Psoas muscle (tissue), 8 donors: ENCODE data around the gene FER. TPM values are rescaled to one million over a fixed set of nuclear protein-coding genes. Genes with fewer than 3 reads are reported as not detected.

ENCODE experiments used
- ATAC-seq, 4 donors: fragments of 200-7000 bp; cut with Tn5 transposase; one replicate each; pipeline ENCODE4 v1.9.1; 2020; ENCODE audit warnings: moderate library complexity in 3 of 4, mild to moderate bottlenecking in 2 of 4
- DNase-seq, 2 donors: peaks; one replicate each; pipeline ENCODE4 v3.0.0-alpha.2; 2020
- H3K27ac ChIP-seq: fragments of 200-600 bp; one replicate; pipeline ENCODE4 v1.8.0; 2022
- H3K27me3 ChIP-seq, 3 donors: fragments of 200-600 bp in 1 of 3; one replicate each; pipeline versions ENCODE4 v1.6.1 to v1.8.0; 2013 to 2022; ENCODE audit warnings: low read length in 2 of 3, mild to moderate bottlenecking in 2 of 3, moderate library complexity in 1 of 3; ENCODE audit not compliant: insufficient read depth in 3 of 3
- H3K36me3 ChIP-seq, 2 donors: fragments of 200-600 bp in 1 of 2; one replicate each; pipeline versions ENCODE4 v1.6.1 to v1.8.0; 2013 to 2022; ENCODE audit warnings: low read depth in 1 of 2, mild to moderate bottlenecking in 1 of 2, moderate library complexity in 1 of 2; ENCODE audit not compliant: insufficient read depth in 1 of 2
- H3K4me1 ChIP-seq: fragments of 200-600 bp; one replicate; pipeline ENCODE4 v1.8.0; 2022
- H3K4me3 ChIP-seq: fragments of 200-600 bp; one replicate; pipeline ENCODE4 v1.8.0; 2022; ENCODE audit warnings: mild to moderate bottlenecking
- H3K9me3 ChIP-seq: fragments of 200-600 bp; one replicate; pipeline ENCODE4 v1.8.0; 2022
- CTCF ChIP-seq: fragments of 200-600 bp; IDR thresholded peaks from one replicate; pipeline ENCODE4 v1.8.0; 2022; ENCODE audit warnings: antibody characterized with exemption
- WGBS, 3 donors: extraction: QIAGEN DNeasy Blood & Tissue Kit; methylation state at CpG; one replicate each; pipeline versions ENCODE4 v1.1.6 to v1.1.7; 2013; 5-methylcytosine and 5-hydroxymethylcytosine counted together
- intact Hi-C, 2 donors: fragments of 100-400 bp; cut with DNase I; formaldehyde crosslinking; loops; one replicate each; pipeline versions ENCODE4 v1.11.0 to v1.14.2; 2022
- polyA plus RNA-seq, 3 donors: library from polyadenylated mRNA; stranded (reverse); fragments of 200-250 nt; gene quantifications; one replicate each; pipeline ENCODE4 v1.2.3, GENCODE V29; 2013
- total RNA-seq, 4 donors: library from RNA; stranded (reverse); fragmentation: NEBNext Ultra II Directional in 2 of 4; extraction: Animal tissue kit (Norgen Biotek cat#: 25700) in 2 of 4; gene quantifications; one replicate each; pipeline versions ENCODE4 v1.2.1 to v1.2.4, GENCODE V29; 2021 to 2023
- donor health status: healthy with polysubstance abuse.
- donor health status: DM: no; HTN: no; CAD: no; lungs with moderate emphysema.
- donor health status: Bipolar disorder and iron deficiency.
- donor health status: healthy.
- donor health status: DM: yes; HTN: yes; CAD: no.
- donor health status: DM: no; HTN: no; CAD: no.
- donor health status: DM: no; HTN: no; CAD: no.
- donor health status: DM: yes; HTN: yes; CAD: no.

The FER gene
- total and polyA plus RNA-seq, 7 donors, result 0.66 to 7.6 (median 4.6) TPM

- DNase-seq (no peak), ATAC-seq (no peak)
- Histone ChIP-seq H3K4me1 (no peaks in the 10 kb centered on the region), H3K9me3 (no peaks in the 10 kb centered on the region), H3K27ac (no peak overlapping the region), H3K4me3 (no peak overlapping the region), H3K36me3 (no peaks in the 10 kb centered on the region), H3K27me3 (no peaks in the 10 kb centered on the region)
- 70 to 71% (median 70%) methylated on average over 4 of the region's 4 CpGs for WGBS, 3 donors
- intact Hi-C loops, result no loop called here
- no peak for TF ChIP-seq CTCF
Measured at GRCh38 chr5:109053995-109054417, 306.3 kb downstream of the FER start.

GRCh38 chr5:109060378-109061025 lies 312.8 kb downstream of the FER start:
- Histone ChIP-seq H3K36me3 (no peaks in the 10 kb centered on the region), H3K27ac (no peak overlapping the region), H3K4me3 (no peak overlapping the region), H3K4me1 (no peaks in the 10 kb centered on the region), H3K27me3 (no peaks in the 10 kb centered on the region), H3K9me3 (no peaks in the 10 kb centered on the region)
- 85 to 90% (median 90%) methylated on average over 7 of the region's 7 CpGs for WGBS, 3 donors
- intact Hi-C loops, result no loop called here
- no peak for TF ChIP-seq CTCF
- DNase-seq (peak in 1 of 2 donors; percentile 49), ATAC-seq (no peak)

GRCh38 chr5:109062664-109063063 lies 315.0 kb downstream of the FER start:
- H3K27me3 ChIP-seq, result no peaks in the 10 kb centered on the region
- no peak overlapping the region for H3K27ac ChIP-seq
- ATAC-seq (no peak), DNase-seq (no peak)
- intact Hi-C loops, result no loop called here
- TF ChIP-seq CTCF, result no peak
- 15 to 20% (median 18%) methylated on average over 1 of the region's 1 CpG for WGBS, 3 donors
- no peaks in the 10 kb centered on the region for H3K9me3 ChIP-seq
- no peak overlapping the region for H3K4me3 ChIP-seq
- H3K4me1 ChIP-seq, result no peaks in the 10 kb centered on the region
- H3K36me3 ChIP-seq, result no peaks in the 10 kb centered on the region

GRCh38 chr5:109063223-109063622 lies 315.5 kb downstream of the FER start:
- H3K9me3 ChIP-seq, result no peaks in the 10 kb centered on the region
- H3K27me3 ChIP-seq, result no peaks in the 10 kb centered on the region
- no peak overlapping the region for H3K4me3 ChIP-seq
- 29 to 42% (median 30%) methylated on average over 1 of the region's 1 CpG for WGBS, 3 donors
- DNase-seq (no peak), ATAC-seq (no peak)
- intact Hi-C loops, result no loop called here
- no peaks in the 10 kb centered on the region for H3K36me3 ChIP-seq
- H3K27ac ChIP-seq, result no peak overlapping the region
- no peak for TF ChIP-seq CTCF
- no peaks in the 10 kb centered on the region for H3K4me1 ChIP-seq

- no peak overlapping the region for H3K4me3 ChIP-seq
Measured at GRCh38 chr5:109076741-109077140, 329.0 kb downstream of the FER start.

More at GRCh38 chr5:109076741-109077140, 329.0 kb downstream of the FER start:
- H3K36me3 ChIP-seq, result no peaks in the 10 kb centered on the region
- ATAC-seq (no peak), DNase-seq (no peak)
- TF ChIP-seq CTCF, result no peak
- 88 to 91% (median 88%) methylated on average over 2 of the region's 2 CpGs for WGBS, 3 donors
- intact Hi-C loops, result no loop called here
- H3K9me3 ChIP-seq, result no peaks in the 10 kb centered on the region
- H3K4me1 ChIP-seq, result no peaks in the 10 kb centered on the region
- H3K27me3 ChIP-seq, result no peaks in the 10 kb centered on the region
- H3K27ac ChIP-seq, result no peak overlapping the region
